Right renal pelvis (tissue), 4 donors: ENCODE measurements around the gene SV2B. TPM values are rescaled to one million over a fixed set of nuclear protein-coding genes. Genes with fewer than 3 reads are reported as not detected.
"Not testable (repeated sequence)": the region's sequence is repeated elsewhere in the genome, so short reads cannot be mapped to it uniquely, and the experiment has no call there.

Experiments
- DNase-seq, 4 donors: peaks; one replicate each; pipeline ENCODE4 v3.0.0-alpha.2; 2013; ENCODE audit warnings: low read depth in 4 of 4, low spot score in 3 of 4, missing footprints in 1 of 4
- polyA plus RNA-seq, 4 donors: library from polyadenylated mRNA; unstranded; fragments of 120-200 nt; gene quantifications; one replicate each; pipeline ENCODE4 v1.2.1, GENCODE V29; 2013; ENCODE audit not compliant: insufficient read length in 4 of 4

The SV2B gene
- polyA plus RNA-seq, result 1 to 10 TPM in 1 of 4 donors, under 1 TPM in 3; 0.75 to 1.1 (median 0.83) TPM

GRCh38 chr15:91099995-91100813, at the start of gene SV2B:
TSS of gene SV2B (plus strand) at chr15:91100257. CDS start at chr15:91226264, 126,007 bp downstream.
- DNase-seq, result peak in 1 of 4 donors; percentile 19

- DNase-seq, result no peak
Measured at GRCh38 chr15:91051248-91051647, 48.8 kb upstream of the SV2B start.

GRCh38 chr15:91054816-91055215, 45.2 kb upstream of the SV2B start:
- no peak for DNase-seq

DNA sequence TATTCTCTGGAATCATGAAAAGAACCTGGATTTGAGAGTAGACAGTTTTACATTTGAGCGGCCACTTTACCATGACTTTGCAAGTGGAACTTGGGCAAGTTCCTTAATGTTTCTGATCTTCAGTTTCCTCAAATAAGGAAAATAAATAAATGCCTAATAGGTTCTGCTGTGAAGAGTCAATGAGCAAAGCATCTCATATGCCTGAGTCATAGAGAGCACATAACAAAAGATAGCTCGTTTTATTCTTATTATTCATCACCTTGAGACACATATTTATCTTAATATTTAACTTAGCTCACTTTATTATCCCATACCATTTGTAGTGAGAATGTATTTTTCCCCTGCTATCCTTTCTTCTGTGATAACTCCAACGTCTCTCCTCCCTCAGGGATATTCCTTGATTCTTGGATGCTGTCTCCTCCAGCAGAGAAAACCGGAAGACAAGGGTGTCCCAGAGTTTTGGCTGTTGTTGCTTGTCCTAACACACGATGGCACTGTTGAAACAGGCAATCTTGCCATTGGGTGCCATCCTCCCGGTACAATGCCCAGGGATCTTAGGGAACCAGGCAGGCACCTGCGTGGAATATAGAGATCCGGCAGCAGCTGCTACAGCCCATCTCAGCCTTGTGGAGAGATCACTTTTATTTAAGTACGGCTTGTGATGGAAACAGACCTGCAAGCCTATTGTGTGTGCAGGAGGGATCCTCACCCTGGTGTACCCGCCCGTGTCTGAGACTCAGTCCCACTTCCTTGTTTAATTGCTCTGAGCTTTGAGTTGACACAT, 44.3 kb upstream of the SV2B start:
- peak; percentile 15 to 48 (median 28) for DNase-seq

GRCh38 chr15:91061230-91061629, 38.8 kb upstream of the SV2B start:
- no peak for DNase-seq

- DNase-seq, result no peak
Measured at GRCh38 chr15:91061997-91062396, 38.1 kb upstream of the SV2B start.

DNA sequence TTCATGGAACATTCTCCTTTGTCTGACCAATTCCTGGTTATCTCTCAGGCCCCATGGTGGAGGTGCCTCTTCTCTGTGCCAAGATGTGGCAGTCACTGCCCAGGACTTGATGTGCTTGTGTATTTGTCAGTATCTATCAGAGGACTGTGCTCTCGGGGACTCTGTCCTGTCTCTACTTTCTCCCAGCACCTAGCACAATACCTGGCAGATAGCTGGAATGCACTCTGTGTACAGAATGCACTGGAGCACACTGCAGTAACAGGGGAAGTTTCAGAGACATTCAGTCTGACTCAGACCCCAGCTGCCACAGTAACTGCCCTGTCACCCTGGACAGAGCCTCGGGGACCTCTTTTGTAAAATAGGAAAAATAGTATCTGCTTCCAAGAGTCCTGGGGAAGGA, 34.6 kb upstream of the SV2B start:
- no peak for DNase-seq

DNA sequence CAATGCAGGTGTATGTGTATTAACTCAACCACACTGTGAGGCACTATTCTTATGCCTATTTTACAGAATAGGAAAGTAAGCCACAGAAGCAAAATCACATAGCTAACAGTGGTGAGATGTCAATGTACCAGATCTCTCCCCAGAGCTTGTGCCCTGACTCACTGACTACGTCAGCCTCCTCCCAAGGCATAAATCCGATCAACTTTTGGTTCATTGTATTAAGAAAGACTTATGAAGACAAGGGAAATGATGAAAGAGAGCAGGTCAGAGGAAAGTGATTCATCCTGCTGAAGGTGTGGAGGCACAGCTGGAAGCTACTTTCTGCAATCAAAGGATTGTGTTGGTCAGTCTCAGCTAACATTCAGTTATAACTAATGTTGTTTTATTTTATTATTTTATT, 33.0 kb upstream of the SV2B start:
- DNase-seq, result no peak

DNA sequence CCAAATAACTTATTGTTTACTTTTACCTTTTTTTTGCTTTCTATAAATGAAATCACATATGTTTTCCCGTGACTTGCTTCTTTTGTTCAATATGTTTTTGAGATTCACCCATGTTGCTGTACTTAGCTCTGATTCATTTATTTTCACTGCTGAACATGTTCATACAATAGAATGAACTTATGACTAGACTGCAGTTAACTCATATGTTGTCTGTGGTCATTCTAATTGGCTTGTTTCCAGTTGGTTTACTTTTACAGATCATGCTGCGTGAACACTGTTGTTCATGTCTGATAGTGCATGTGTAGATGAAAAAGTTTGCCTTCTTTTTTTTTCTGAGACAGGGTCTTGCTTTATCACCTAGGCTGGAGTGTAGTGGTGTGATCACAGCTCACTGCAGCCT, 31.6 kb upstream of the SV2B start:
- no peak for DNase-seq

GRCh38 chr15:91068966-91069365, 31.1 kb upstream of the SV2B start:
- no peak for DNase-seq

GRCh38 chr15:91070872-91071271, 29.2 kb upstream of the SV2B start:
- DNase-seq, result no peak

DNA sequence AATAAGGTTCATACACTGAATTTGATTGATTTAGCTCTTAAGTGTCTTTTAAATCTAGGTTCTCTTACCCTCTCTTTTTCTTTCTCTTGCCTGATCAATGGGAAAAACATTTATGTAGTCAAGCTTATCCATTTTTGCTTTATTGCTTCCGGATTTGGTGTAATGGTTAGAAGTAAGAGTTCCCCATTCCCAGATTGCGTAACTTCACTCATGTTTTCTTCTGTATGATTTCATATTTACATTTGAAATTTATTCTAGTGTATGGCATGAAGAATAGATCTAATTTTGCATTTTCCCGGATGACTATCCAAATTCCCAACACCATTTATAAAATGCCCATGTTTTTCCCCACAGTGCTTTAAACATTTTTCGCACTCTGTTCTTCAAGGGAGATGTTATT, 27.9 kb upstream of the SV2B start:
- DNase-seq, result no peak

- DNase-seq, result no peak
Measured at GRCh38 chr15:91073077-91073476, 27.0 kb upstream of the SV2B start.

DNA sequence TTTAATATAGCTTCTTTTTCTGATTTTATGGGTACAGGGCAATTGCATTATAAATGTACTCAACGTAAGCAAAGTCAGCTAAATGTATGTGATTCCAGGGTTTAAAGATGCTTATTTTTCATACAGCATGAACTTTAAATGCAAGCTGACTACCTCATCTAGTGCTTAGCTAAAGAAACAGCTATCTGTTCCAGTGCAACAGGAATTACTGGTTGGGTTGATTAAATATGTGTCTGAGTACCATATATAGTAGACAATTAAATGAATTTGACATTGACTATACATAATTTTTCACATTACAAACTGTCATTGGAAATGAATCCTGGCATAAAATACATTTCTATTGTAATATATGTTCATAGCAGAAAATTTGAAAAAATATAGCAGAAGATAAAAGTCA, 26.3 kb upstream of the SV2B start:
- no peak for DNase-seq

- no peak for DNase-seq
Measured at GRCh38 chr15:91075739-91076138, 24.3 kb upstream of the SV2B start.

GRCh38 chr15:91077029-91077428, 23.0 kb upstream of the SV2B start:
- DNase-seq, result no peak

GRCh38 chr15:91093866-91094265, 6.2 kb upstream of the SV2B start:
- not testable (repeated sequence) for DNase-seq

GRCh38 chr15:91098451-91098850, 1.6 kb upstream of the SV2B start:
- DNase-seq, result no peak

- no peak for DNase-seq
Measured at GRCh38 chr15:91099616-91099994, 452 bp upstream of the SV2B start.

DNA sequence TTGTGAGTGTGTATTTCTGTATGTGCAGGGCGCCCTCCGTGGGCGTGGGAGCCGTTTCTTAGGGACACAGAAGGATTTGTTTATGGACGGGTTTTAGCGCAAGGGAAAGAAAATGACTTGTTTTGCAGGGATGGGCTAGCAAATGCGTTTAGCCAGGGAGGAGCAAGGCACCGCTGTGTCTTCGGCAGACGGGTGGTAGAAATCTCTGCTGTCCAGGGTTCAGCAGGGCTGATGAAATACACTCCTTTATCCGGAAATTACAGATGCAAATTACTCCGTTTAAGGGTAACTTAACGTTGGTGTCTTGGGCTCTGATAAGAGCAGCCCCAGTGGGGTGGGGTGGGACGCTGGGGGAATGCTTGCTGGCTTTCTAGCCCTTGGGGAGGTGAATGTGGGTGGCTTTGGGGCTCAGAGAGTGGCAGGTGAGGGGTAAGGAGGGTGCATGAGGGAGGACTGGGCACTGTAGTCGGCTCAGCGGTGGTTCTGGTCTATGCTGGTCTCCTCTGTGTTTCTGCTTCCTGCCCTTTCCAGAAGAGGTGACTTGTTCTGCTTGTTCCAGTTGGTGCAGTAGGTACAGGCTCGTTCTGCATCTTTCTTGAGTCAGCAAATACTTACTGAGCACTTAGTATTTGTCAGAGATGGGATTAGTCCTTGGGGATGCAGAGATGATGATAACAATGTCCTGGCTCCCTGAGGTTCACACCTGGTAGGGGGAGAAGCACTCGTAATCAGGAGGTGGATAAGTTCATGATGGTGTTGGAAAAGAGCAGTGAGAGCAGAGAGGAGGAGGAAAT, 954 bp downstream of the SV2B start:
- DNase-seq, result no peak

- DNase-seq, result no peak
Measured at GRCh38 chr15:91101608-91101920, 1.5 kb downstream of the SV2B start.
